Measurements from ENCODE around the gene BICD2.

Gene BICD2

GRCh38 chr9:92715488-92716231 lies 49.0 kb downstream of the BICD2 start:
- Histone ChIP-seq H3K27ac (no peak overlapping the region), H3K27me3 (no peaks in the 10 kb centered on the region), H3K4me1 (ENCODE audit: control insufficient read depth in 1 of 2, insufficient read depth in 1 of 2, low read depth in 1 of 2, low read length in 1 of 2) (peaks cover 17 to 19% of the 10 kb centered on the region in 2 experiments), H3K9me3 (no peaks in the 10 kb centered on the region), H3K4me3 (ENCODE audit: low read depth in 1 of 2, low read length in 1 of 2) (no peak overlapping the region), H3K36me3 (peaks cover 91% of the 10 kb centered on the region)
- no peak for TF ChIP-seq CTCF (IDR thresholded peaks at IDR 0.05)

- Histone ChIP-seq H3K27ac (no peak overlapping the region), H3K4me1 (ENCODE audit: control insufficient read depth in 1 of 2, insufficient read depth in 1 of 2, low read depth in 1 of 2, low read length in 1 of 2) (peaks cover 14 to 15% of the 10 kb centered on the region in 2 experiments), H3K36me3 (peaks cover 91% of the 10 kb centered on the region), H3K9me3 (no peaks in the 10 kb centered on the region), H3K27me3 (no peaks in the 10 kb centered on the region), H3K4me3 (ENCODE audit: low read depth in 1 of 2, low read length in 1 of 2) (no peak overlapping the region)
- no peak for TF ChIP-seq CTCF (IDR thresholded peaks at IDR 0.05)
Observed at GRCh38 chr9:92714787-92715487, 49.7 kb downstream of the BICD2 start.

- Histone ChIP-seq H3K9me3 (no peaks in the 10 kb centered on the region), H3K27me3 (no peaks in the 10 kb centered on the region), H3K27ac (no peak overlapping the region), H3K4me3 (ENCODE audit: low read depth in 1 of 2, low read length in 1 of 2) (no peak overlapping the region), H3K36me3 (peaks cover 91% of the 10 kb centered on the region), H3K4me1 (ENCODE audit: control insufficient read depth in 1 of 2, insufficient read depth in 1 of 2, low read depth in 1 of 2, low read length in 1 of 2) (peaks cover 14 to 15% of the 10 kb centered on the region in 2 experiments)
- no peak for TF ChIP-seq CTCF (IDR thresholded peaks at IDR 0.05)
Observed at GRCh38 chr9:92714016-92714415, 50.6 kb downstream of the BICD2 start.

- no peaks in the 10 kb centered on the region for H3K9me3 ChIP-seq
- H3K27ac ChIP-seq, result no peak overlapping the region
- H3K27me3 ChIP-seq, result no peaks in the 10 kb centered on the region
- TF ChIP-seq CTCF (IDR thresholded peaks at IDR 0.05), result no peak
- H3K36me3 ChIP-seq, result peaks cover 89% of the 10 kb centered on the region
- H3K4me1 ChIP-seq (ENCODE audit: control insufficient read depth in 1 of 2, insufficient read depth in 1 of 2, low read depth in 1 of 2, low read length in 1 of 2), result peaks cover 14 to 15% of the 10 kb centered on the region in 2 experiments
- H3K4me3 ChIP-seq (ENCODE audit: low read depth in 1 of 2, low read length in 1 of 2), result no peak overlapping the region
Observed at GRCh38 chr9:92713528-92713927, 51.1 kb downstream of the BICD2 start.

- peaks cover 14 to 15% of the 10 kb centered on the region in 2 experiments for H3K4me1 ChIP-seq (ENCODE audit: control insufficient read depth in 1 of 2, insufficient read depth in 1 of 2, low read depth in 1 of 2, low read length in 1 of 2)
- peak overlapping the region; percentile 79 for H3K27ac ChIP-seq
- TF ChIP-seq CTCF (IDR thresholded peaks at IDR 0.05), result no peak
- H3K9me3 ChIP-seq, result no peaks in the 10 kb centered on the region
- H3K27me3 ChIP-seq, result no peaks in the 10 kb centered on the region
- peaks cover 81% of the 10 kb centered on the region for H3K36me3 ChIP-seq
- no peak overlapping the region for H3K4me3 ChIP-seq (ENCODE audit: low read depth in 1 of 2, low read length in 1 of 2)
Observed at GRCh38 chr9:92712767-92713166, 51.9 kb downstream of the BICD2 start.
